Ovary (tissue), 3 donors: Measurements from ENCODE around the gene COP1.

Experiments
- CTCF ChIP-seq, 3 donors: fragments of 450-650 bp in 2 of 3; fragments of 200-600 bp in 1 of 3; IDR thresholded peaks; one replicate each; pipeline versions ENCODE4 v1.5.1 to v1.8.0; 2016 to 2022; ENCODE audit warnings: antibody characterized with exemption in 3 of 3, mild to moderate bottlenecking in 1 of 3
- EP300 ChIP-seq: sonication (generic); formaldehyde crosslinking; IDR thresholded peaks from one replicate; pipeline ENCODE4 v1.6.1; 2017; ENCODE audit warnings: antibody characterized with exemption
- donor health status: DM: no; HTN: no; CAD: no.

GRCh38 chr1:176201568-176201967 lies 5.5 kb downstream of the COP1 start:
- no peak for TF ChIP-seq CTCF (IDR thresholded peaks at IDR 0.05)
- no peak for TF ChIP-seq EP300
